ENCODE results near the gene ANO3.

ANO3 gene

DNA sequence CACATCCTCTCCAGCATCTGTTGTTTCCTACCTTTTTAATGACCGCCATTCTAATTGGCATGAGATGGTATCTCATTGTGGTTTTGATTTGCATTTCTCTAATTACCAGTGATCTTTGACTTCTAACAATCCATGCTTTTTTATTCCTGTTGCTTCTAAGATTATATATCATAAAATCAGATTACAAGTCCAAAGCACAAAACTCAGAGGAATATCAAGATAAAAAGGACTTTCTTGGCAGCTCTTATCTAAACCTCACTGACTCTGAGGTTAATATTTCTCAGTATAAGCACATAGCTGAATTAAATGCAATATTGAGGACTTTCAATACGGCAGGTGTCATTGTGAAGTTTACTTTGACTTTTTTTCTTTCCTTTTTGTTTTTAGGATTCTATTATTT, 378.6 kb downstream of the ANO3 start:
- DNase-seq (ENCODE audit: low spot score), result no peak

GRCh38 chr11:26712497-26712896, 380.6 kb downstream of the ANO3 start:
- DNase-seq (ENCODE audit: low spot score), result no peak

All from AG20443 (cell line).